GM21390 (cell line): ENCODE data around the gene GALNT18.

ENCODE experiments used
- ATAC-seq: cut with Tn5 transposase; IDR thresholded peaks from one replicate; pipeline ENCODE4 v1.9.1; 2021; ENCODE audit not compliant: unreplicated experiment

Gene GALNT18

DNA sequence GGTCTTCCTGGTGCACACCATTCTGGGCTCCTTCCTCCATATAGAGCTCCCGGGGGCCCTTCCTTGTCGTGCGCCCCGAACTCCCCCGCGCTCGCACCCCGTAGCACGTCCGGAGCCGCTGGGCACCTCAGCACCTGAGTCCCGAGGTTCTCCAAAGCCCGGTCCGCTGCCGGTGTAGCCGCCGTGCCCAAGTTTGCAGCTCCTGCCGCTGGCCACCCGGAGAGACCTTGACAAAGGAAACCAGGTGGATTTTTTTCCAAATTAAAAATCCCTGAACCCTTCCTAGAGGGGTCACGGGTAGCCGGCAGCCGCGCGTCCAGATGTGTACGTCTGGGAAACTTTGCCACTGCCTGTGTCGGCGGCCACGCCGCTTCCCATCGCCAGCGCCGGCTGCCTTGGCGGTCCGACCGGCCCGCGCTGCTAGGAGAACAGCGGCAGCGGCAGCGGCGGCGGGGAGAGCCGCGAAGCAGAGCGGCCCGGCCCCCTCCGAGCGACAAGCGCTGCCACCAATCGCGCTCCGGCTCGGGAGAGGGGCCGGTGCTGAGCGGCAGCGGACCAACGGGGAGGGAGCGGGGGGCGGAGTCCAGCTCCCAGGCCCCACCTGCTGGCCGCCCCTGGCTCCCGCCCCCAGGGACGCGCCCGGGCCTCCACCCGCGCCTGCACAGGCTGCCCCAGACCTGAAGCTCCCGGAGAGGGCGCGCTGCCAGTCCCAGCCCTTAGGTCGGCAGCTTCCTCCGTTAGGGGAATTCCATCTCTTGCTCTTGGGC lies at the start of gene GALNT18:
Gene GALNT18 (minus strand): TSS at position 433 of the 767 bp plus-strand sequence.
- ATAC-seq: peak; percentile 95

DNA sequence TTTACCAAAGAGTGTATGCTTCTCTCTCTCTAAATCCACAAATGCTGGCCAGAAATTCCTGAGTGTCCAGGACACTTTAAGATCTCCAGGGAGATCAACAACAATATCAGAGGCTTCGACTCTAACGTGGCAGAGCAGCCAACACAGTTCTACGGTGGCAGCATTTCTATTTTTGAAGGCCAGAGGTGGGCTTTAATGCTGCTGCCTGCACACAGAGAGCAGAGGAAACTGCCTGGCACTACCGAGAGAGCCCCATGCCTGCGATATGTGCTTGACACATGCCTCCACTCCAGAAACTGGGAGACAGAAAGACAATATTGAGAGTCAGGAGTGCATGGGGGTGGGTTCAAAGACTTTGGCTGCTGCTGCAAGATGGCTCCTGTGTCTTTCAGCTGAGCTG lies 48.8 kb upstream of the GALNT18 start:
- no peak for ATAC-seq

DNA sequence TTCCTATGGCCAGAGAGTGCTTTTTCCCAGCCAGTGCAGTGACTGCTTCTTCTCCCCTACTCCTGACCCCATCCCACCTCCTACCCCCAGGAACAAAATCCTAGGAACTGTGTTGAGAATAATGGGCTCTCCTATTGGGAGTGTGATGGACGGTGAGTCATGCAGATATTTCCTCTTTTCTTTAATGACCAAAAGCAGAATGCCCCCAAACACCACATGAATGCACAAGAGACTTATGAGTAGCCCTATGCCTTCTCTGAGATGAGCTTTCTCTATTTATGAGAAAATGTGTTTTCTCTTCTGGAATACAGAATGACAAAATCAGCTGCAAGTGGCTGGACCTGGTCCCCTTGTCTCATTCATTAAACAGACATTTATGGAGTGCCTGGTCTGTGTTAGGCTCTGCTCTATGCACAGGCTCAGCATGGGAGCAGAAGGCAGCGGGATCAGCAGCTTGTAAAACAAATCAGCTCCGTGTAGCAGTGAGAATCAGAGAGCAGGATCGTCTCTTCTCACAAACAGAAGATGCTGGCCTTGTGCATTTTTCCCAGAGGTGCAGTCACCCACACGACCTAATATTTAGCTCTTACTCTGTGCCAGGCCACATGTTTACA lies 47.5 kb upstream of the GALNT18 start:
- ATAC-seq: no peak

DNA sequence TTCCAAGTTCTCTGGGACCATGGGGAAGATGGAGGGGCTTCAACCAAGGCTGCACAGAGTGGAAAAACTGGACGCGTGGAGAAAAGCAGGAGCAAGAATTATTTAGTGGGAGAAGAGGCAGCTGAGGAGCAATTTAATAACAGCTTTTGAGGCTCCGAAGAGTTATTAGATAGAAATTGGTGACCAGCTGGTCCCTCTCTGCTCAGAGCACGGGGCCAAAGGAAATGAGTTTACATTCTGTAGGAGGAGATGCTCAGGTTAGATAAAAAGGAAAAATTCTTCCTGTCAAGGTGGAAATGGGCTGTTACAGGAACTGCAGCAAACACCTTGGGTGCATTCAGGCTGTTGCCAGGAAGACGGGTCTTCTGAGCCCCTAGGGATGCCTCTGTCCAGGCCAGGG lies 47.0 kb upstream of the GALNT18 start:
- no peak for ATAC-seq

DNA sequence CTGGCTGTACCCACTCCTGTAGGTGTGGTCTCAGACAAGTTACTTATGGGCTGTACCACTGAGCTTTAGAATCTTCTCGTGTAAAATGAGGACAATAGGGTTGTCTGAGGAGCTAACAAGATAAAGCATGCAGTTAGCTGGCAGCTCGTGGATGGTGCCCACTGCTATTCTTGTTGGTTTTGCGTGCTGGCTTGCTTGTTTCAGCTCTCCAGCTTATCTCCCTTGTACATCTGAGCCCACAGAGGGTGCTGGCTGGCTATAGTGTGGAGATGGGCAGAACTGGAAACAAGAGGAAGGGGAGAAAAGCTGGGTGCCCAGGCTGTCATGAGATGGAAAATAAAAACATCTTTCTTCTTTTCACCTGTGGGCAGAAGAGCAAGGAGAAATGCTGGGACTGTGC lies 46.5 kb upstream of the GALNT18 start:
- no peak for ATAC-seq

DNA sequence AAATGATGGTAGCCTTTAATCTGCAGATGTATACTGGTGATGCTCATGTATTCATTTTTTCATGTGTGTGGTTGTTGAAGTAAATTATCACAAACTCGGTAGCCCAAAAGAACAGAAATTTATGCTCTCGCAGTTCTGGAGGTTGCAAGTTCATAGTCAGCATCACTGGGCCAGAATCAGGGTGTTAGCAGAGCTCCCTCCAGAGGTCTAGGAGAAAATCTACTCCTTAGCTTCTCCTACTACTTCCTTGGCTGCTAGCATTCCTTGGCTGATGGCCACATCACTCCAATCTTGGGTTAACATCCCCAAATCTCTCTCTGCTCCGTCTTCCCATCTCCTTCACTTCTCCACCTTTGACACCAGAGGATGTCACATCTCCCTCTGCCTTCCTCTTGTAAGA lies 45.3 kb upstream of the GALNT18 start:
- no peak for ATAC-seq

DNA sequence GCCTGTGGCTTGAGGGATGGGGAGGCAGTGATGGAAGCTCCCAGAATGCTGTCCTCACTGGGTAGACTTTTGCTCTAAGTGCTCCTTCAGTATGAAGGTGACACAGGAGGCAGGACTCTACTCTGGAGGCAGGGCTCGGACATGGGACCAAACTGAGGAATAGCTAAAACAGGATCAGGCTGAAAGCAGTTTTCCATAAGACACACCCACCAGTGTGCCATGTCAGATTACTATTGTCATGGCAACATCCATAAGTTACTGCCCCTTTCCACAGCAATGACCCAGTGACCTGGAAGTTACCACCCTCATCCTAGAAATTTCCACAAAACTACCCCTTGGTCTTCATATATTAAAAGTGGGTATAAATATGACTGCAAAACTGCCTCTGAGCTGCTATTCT lies 43.6 kb upstream of the GALNT18 start:
- no peak for ATAC-seq

DNA sequence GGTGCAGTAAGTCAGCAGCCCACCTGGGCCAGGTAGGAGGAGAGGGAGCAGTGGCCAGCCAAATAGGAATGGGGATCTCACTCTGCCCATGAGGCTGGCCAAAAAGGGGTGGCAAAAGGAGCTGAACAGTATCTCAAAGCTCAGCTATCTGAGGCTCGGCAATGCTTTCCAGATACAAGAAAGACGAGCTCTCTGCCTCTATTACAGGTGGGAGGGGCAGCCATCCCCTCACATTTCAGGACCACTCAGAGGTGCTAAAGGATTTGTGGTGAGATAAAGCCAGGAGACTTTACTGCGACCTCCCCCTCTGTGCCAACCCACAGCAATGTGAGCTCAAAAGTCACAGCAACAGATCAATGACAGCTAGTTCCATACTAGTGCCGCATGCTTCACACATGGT lies 42.1 kb upstream of the GALNT18 start:
- no peak for ATAC-seq

DNA sequence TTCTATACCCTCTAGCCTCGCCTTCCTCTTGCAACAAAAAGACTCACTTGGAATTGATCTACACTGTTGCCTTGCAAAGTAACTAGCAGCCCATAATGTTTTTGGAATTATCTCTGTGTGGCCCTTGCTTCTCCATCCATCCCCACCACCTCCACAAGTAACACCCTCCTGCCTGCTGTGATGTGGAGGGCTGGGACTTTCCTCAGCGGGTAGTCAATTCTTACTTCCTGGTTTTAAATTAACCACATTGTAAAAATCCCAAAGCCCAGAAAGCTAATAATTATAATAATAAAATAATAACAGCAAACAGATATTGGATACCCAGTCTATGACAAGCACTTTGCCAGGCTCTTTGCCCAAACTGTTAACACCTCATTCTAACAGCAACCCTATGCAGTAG lies 40.8 kb upstream of the GALNT18 start:
- no peak for ATAC-seq

DNA sequence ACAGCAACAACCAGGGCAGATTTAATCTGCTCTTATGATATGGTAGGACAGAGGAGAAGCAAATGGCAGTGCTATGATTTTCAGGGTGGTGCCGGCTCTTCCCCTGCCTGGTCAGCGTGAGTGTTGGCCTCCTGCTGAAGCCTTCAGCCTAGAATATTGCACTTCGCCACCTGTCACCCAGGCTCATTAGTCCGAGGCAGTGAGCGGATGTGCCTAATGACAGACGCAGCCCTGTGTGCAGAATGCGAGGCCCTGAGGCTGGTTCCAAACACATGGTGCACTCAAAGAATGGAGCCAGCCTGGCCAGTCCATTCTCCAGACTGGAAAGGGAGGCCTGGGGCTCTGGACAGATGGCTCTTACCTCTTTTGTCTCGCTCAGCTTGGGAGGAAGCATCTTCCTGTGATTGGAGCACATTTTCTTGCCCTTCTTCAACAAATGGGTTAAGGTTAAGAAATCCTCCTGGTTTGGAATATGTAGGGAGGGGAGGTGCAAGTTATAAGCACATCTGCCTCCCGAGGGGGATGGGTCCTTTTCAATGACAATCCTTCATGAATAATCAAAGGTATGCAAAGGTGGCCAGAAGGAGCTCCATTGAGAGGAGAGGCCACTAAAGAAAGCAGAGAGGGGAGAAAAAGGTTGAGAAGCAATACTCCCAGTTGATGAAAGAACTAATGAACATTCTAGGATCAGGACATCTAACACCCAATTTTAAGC lies 39.7 kb upstream of the GALNT18 start:
- ATAC-seq: no peak

DNA sequence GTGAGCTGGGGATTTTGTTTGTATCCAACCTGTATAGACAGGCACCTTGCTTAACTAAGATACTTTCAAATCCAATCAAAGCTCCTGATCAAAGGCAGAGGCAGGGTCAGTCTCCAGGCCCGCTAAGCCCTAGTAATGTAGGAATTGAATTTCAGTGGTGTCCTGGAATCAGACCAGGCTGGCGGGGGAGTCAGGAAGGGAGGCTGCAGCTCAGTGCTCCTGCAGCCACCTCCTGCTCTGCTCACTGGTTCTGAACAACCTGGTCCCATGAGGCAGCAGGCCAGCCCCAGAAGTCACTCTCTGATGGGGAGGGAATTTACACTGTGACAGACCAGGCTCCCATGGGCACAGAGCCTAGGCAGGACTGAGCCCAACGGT lies 38.5 kb upstream of the GALNT18 start:
- ATAC-seq: no peak

DNA sequence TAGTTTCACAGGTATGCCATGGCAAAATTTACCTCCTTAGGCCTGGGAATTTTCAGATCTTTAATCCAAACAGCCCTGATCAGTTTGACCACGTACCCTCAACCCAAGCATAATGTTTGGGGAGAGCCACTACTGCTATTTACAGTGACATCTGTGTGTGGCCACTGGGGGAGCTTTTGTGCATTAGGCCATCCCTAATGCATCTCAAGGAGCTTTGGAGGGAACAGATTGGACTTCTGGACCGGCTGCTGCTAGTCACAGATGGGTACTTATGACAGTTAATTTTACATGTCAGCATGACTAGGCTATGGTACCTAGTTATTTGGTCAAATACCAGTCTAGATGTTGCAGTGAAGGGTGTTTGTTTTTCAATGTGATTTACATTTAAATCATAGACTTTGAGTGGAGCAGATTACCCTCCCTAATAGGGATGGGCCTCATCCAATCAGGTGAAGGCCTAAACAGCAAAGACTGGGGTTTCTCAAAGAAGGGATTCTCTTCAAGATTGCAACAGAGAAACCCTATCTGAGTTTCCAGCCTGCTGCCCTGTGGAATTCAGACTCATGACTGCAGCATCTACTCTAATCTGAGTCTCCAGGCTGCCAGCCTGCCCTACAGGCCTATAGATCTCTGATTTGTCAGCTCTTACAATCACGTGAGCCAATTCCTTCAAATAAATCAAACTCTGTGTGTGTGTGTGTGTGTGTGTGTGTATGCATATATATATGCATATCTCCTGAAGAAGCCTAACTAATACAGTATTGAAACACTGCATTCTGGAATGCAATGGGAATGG lies 38.0 kb upstream of the GALNT18 start:
- no peak for ATAC-seq

DNA sequence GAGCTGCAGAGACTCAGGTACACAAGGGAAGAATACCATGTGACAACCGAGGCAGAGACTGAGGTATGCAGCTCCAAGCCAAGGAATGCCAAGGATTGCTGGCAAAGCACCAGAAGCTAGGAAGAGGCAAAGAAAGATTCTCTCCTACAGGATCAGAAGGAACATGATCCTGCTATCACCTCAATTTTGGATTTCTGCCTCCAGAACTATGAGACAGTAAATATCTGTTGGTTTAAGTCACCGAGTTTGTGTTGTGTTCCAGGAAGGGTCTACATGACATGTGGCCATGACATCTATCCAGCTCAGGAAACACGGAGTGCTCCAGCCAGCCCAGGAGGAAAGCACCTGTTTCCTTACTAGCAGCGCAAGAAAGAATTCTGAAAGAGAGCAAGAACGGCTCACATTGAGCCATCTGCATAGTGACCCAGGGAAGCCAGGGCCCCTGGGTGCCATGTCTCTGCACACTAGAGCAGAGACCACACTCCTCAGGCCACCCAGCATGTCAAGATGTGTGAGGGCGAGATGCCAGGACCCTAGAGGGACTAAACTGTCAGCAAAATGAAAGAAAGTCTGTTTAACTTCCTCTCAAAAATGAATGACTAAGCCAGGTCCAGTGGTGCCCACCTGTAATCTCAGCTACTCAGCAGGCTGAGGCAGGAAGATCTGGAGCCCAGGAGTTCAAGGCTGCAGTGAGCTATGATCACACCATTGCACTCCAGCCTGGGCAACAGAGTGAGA lies 35.6 kb upstream of the GALNT18 start:
- ATAC-seq: no peak

DNA sequence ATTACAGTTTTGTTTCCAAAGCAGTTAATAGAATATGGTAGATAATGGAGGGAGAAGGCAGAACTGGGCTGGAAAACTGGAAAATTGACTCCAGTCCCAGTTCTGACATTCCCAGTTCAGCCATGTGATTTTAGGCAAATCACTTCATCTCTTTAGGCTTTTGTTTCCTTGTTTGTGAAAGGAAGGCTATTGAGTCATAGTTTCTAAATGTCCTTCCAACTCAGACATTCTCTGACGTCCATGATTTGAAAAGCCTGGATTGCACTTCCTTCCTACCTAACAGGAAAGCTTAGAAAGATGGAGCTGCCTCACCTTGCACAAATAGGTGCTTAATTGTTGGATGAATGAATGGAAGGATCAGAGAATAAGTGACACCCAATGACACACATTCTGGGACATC lies 19.8 kb upstream of the GALNT18 start:
- no peak for ATAC-seq

DNA sequence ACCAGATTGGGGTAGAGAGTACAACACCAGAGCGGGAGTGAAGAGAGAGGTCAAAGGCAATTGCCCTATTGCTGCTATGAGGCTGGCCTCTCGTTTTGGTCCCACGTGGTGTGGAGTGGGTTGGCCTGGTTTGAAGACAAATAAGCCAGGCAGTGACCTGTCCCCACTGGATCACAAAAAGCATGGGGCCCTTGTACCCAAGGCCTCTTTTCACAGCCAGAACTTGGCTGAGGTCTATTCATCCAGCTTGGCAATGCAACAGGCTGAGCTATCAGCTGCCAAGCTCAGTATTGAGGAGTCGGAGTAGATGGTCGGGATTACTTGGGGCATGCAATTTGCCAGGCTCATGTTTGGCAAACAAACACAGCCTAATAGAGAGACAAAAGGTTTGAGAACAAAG lies 19.2 kb upstream of the GALNT18 start:
- ATAC-seq: no peak

DNA sequence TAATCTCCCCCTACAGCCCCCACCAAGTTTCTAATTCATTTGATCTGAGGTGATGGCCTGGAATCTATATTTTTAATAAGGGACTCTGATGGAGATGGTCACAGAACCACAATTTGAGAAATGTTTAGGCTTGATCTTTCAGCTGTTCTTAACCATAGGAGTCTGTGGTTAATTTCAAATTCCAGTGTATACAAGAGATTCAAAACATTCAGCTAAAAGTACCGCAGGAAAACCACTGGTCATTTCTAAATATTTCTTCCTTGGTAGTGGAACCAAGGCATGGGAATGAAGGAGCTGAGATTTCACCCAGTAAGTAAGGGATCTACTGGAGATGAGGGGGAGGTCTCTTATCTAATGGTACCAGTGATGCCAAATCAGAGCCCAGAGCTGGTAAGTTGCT lies 18.3 kb upstream of the GALNT18 start:
- no peak for ATAC-seq

DNA sequence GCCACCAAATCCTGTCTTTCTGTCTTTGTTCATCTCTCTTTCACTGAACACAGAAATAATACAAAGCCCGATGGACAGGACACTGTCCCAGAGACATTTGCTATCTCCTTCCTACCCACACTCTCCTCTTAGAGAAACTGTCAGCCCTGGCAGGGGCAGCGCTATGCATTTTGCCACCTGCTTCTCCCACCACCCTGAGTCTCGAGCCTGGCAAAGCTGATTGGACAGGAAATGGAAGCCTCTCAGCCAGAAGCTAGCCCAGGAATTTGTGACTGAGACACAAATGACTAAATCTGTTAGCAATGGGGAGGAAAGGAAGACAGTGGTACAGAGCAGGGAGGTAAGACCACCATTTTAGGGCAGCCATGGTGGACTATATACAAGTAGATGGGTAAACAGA lies 14.9 kb upstream of the GALNT18 start:
- ATAC-seq: no peak

DNA sequence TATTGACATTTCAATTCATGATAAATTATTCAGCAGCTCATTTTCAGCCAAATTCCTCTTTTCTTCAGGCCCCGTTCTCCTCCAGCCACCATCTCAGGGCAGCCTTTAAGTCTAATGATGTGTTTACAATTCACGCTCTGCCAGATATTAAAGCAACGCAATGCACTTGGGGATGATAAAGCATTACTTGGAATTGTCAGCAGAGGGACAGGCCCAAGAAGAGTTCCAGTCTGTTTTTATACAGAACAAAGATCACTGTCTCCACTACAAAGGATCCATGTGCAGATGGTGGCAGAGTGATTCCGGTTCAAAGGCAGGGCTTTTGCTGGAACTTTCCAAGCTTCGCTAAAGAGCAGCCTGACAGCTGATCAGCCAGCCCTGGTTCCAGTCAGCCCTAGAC lies 13.6 kb upstream of the GALNT18 start:
- no peak for ATAC-seq

DNA sequence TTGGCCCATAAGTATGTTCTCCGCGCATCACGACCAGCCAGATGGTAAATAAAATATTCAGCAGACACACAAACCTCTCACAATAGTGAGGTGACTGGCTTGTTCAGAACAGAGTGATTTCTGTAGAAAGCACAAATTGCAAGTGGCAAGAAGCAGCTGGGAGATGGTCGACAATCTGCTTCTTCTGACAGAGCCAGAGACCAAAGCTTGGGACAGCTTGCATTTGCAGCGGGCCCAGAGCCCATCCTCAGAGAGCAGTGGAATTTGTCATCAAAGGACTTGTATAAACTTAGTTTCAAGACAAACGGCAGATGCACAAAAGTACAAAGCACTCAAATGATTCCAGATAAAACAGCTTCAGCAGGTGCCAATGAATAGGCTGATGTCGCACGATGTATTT lies 7.6 kb upstream of the GALNT18 start:
- no peak for ATAC-seq

DNA sequence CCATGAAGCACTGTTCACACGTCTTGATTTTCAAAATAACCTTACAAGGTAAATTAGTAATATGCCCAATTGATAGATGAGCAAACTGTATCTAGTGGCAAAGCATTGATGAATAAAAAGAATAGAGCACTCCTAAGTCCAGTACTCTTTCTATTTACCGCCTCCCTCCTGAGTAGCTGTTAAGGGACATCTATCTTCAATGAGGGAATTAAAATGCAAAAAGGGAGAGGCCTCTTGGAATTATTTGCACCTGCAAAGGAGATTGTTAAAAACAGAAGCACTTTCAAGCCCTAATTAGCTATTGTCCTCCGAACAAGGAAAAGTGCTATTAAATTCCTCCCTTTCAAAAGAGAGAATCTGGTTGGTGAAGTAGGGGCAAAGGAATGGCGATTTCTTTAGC lies 6.8 kb upstream of the GALNT18 start:
- ATAC-seq: no peak

DNA sequence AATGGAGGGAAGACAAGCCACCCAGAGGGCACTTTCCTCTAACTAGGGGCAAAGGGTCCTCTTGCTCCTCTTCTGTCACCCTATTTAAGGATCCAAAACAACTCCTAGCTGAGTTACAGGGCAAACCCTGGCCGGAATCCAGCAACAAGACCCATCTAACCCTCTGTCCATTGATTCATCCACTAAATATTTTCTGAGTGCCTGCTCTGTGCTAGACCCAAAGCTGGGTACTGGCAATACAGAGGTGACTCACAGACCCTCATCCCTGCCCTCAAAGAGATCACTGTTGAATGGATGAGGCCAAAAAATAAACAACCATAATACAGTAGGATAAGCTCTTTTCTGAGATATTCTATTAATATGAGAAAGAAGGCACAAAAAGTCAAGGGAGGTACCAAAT lies 4.3 kb upstream of the GALNT18 start:
- no peak for ATAC-seq
